ENCODE results near the gene ZRANB1.

Gene ZRANB1

GRCh38 chr10:125032474-125033020 lies 90.6 kb downstream of the ZRANB1 start:
- FAIRE-seq, result no peak
- DNase-seq (ENCODE audit: insufficient read length, low spot score), result no peak

GRCh38 chr10:125033146-125033924 lies 91.4 kb downstream of the ZRANB1 start:
- DNase-seq (ENCODE audit: insufficient read length, low spot score) (no peak), FAIRE-seq (no peak)

GRCh38 chr10:125034675-125035074 lies 92.8 kb downstream of the ZRANB1 start:
- no peak for FAIRE-seq
- no peak for DNase-seq (ENCODE audit: insufficient read length, low spot score)

GRCh38 chr10:125035136-125035535 lies 93.2 kb downstream of the ZRANB1 start:
- FAIRE-seq (no peak), DNase-seq (ENCODE audit: insufficient read length, low spot score) (peak; percentile 57)

- DNase-seq (ENCODE audit: insufficient read length, low spot score), result no peak
- FAIRE-seq, result no peak
These were observed 93.8 kb downstream of the ZRANB1 start for GRCh38 chr10:125035588-125036295.

- no peak for FAIRE-seq
- DNase-seq (ENCODE audit: insufficient read length, low spot score), result peak; percentile 48
These were observed 95.4 kb downstream of the ZRANB1 start for GRCh38 chr10:125037145-125037877.
